ENCODE results near the gene AMDHD2.

DNA sequence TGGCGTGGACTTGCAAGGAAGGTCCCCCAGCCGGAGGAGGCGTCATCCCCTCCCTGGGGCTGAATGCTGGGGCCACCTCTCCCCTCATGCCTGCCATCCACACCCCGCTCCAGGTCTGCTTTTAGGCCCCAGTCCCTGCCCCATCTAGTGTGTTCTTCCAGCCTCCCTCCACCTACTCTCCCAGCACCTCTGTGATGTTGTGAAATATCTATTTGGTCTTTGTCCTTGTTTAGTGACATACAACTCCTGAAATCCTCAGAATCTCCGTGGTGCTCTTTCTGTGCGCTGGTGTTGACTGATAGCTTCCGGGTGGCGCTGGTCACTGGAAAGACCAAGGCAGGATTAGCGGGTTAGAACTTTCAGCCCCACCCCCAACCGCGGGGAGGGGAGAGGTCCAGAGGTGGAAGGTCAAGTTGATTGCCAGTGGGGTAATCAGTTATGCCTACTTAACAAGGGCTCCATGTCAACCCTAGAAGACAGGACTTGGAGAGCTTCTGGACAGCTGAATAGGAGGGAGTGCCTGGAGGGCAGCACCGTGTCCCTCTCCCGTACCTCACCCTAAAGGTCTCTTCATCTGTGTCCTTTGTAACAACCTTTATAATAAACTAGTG, 35.2 kb upstream of the AMDHD2 start:
- TF ChIP-seq POLR2AphosphoS5 (IDR thresholded peaks at IDR 0.05) (no peak), POLR2A (IDR thresholded peaks at IDR 0.05) (no peak), EP300 (IDR thresholded peaks at IDR 0.05) (no peak)
- TF ChIP-seq, protein P1, sequence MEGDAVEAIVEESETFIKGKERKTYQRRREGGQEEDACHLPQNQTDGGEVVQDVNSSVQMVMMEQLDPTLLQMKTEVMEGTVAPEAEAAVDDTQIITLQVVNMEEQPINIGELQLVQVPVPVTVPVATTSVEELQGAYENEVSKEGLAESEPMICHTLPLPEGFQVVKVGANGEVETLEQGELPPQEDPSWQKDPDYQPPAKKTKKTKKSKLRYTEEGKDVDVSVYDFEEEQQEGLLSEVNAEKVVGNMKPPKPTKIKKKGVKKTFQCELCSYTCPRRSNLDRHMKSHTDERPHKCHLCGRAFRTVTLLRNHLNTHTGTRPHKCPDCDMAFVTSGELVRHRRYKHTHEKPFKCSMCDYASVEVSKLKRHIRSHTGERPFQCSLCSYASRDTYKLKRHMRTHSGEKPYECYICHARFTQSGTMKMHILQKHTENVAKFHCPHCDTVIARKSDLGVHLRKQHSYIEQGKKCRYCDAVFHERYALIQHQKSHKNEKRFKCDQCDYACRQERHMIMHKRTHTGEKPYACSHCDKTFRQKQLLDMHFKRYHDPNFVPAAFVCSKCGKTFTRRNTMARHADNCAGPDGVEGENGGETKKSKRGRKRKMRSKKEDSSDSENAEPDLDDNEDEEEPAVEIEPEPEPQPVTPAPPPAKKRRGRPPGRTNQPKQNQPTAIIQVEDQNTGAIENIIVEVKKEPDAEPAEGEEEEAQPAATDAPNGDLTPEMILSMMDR (IDR thresholded peaks at IDR 0.05), result no peak

Data from sigmoid colon (tissue), 4 donors.